T-helper 1 cell treated with Interleukin-12 subunit alpha and Interleukin-12 subunit beta and Interleukin-4 antibody, amounts not matched to agents 30 ng/mL and 1 ng/mL, for 36 hours (primary cell): ENCODE results near the gene MAPKAP1. TPM values are rescaled to one million over a fixed set of nuclear protein-coding genes. Genes with fewer than 3 reads are reported as not detected.
"Not testable (repeated sequence)": the region's sequence is repeated elsewhere in the genome, so short reads cannot be mapped to it uniquely, and the experiment has no call there.

Experiments
- intact Hi-C: fragments of 100-400 bp; cut with micrococcal nuclease; formaldehyde crosslinking; loops from one replicate; pipeline ENCODE4 v1.15.1; 2024
- total RNA-seq: library from RNA; stranded (reverse); gene quantifications from 2 replicates; pipeline ENCODE4 v1.2.3, GENCODE V29; 2022

Gene MAPKAP1
- total RNA-seq, 1 donor from 2014 or later: 70.4 TPM

DNA sequence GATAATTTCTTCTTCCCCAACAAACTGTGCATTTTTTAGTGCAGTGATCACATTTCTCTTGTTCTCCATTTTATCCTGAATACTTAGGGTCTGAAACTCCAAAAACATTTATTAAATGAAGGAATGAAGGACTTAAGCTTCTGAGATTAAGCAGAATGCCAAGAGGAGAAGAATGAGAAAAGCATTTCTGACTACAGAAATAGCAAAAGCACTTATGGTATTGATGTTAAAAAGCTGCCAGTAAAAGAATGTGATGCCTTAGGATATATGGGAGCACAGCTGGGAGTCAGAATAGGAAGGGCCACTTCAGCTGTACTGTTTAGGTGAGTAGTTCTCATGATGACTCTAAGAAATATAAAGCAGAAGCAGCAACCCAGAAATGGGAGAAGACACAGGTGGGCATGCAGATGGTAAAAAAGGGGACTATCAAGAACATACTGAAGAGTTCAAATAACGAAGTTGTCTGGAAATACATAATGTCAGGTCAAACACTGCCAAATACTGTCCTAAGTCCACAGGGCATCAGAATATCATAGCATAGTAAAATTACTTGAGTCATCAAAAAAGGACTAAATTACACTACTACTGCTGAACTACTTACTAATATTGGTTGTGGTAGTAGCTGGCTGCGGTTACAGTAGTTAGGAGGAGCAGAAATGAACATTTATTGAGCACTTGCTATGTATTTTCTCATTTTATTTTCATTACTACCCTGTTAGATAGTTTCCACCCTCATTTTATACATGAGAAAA, 132.7 kb downstream of the MAPKAP1 start:
- intact Hi-C loops: no loop called here

DNA sequence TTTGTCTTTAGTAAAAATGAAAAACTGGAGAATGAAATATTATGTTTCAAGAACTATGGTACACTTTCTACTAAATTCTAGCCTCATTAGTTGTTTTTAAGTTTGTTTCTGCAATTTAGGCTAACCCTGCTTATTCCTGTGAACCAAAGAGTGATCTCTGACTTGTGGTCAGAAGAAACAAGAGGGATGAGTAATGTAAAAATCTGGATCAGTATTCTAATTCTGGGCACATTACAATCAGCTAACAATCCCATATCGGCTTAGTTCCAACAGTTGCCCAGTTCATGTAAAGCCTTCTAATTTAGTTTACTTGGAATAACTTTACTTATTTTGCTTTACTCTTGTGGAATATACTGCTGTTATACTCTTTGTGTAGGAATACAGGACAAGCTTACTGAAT, 134.5 kb downstream of the MAPKAP1 start:
- intact Hi-C loops: not testable (repeated sequence)

DNA sequence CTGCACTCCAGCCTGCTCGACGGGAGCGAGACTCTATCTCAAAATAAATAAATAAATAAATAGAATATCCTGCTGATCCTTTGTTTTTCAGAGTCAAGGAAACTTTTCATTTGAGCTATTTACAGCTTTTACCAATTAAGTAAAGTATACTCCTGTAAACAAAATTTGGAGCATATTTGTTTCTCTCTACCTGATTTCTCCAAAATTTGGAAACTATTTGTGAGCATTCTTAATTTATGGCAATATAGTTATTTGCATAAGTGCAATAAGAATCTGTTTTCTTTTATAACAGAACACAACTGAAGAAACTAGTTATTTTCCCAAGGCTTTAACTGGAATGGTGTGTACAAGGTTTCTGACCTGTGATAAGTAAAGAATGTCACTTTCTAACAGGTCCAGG, 135.2 kb downstream of the MAPKAP1 start:
- intact Hi-C loops: not testable (repeated sequence)

DNA sequence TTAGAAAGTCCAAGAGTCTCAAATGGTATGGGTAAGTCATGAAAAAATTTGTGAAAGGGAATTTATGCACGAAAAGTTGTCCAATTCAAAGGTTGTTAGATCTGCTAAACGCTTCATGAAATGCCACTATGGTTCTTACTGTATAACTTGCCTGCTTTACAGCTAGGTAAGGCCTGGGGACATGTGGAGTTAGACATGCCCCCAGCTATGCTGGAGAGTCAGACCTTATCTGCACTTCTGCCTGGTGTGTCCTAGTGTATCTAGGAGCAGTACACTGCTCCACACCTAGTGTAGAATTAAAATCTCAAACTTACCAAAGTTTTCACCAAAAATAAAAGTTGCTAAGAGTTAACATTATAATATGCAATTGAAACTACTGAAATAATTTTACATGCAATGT, 136.8 kb downstream of the MAPKAP1 start:
- intact Hi-C loops: no loop called here

DNA sequence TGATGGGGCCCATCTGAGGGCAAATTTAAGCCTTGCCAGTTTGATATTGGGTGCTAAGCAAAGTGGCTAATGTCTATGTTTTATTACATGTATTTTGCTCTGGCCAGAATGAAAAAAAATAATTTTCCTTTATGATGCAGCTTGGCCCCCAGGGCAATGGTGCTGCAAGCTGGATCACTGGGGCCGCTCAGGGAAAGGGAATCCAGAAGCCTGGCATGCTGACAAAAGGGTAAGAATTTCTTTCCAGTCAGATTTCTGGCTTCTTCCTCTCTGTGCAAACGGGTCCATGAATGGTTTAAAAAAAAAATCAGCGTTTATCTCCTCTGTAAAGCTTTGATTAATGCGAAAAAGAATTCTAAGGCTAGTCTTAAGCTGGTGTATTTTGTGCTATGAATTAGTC, 138.4 kb downstream of the MAPKAP1 start:
- intact Hi-C loops: no loop called here

DNA sequence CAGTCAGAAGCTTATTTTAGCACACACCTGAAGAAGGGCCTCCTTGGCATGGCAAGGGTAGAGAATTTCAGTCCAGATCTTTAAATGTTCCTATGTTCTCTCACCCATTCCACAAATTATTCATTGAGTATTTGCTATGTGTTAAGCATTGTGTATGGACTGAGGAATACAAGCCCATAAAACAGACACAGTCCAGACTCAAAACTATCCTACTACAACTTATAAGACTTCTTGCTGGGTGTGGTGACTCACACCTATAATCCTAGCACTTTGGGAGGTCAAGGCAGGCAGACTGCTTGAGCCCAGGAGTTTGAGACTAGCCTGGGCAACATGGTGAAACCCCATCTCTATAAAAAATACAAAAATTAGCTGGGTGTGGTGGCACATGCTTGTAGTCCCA, 141.0 kb downstream of the MAPKAP1 start:
- intact Hi-C loops: not testable (repeated sequence)

DNA sequence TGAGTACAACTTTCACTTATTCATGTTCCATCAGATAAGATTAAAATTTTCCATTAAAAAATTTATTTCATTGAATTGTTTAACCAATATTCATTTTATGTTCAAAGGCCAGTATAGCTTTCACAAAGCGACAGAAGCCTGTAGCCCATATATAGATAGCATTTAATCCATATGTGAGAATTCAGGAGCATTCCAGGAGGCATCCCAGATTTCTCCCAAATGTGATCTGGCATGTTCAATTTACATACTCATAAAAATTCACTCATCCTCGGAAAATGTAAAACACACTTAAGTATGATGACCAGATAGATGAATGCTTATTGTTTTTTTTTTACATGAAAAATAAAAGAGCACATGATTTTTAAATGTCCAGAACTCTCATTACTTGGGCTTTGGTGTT, 141.9 kb downstream of the MAPKAP1 start:
- intact Hi-C loops: no loop called here

DNA sequence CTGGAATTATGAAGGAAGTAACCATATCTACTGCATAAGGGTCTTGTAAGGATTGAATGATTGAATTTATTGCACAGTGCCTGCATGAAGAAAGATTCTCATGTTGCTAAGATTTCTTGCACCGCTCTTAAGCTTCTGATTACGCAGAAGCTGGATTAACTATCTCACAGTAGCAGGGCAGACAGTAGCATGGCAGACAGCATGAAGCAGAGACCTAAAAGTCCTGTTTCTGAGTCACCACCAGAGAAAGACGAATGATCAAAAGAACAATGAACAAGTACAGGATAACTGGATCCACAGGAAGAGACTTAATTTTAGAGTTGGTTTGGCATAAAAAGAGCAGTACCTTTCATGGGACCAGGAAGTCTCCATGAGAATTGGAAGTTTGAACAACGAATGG, 142.4 kb downstream of the MAPKAP1 start:
- intact Hi-C loops: loop anchor here (5.0 kb wide), 1 partner anchor 143 kb away; the partner anchor contains the start of gene MAPKAP1

DNA sequence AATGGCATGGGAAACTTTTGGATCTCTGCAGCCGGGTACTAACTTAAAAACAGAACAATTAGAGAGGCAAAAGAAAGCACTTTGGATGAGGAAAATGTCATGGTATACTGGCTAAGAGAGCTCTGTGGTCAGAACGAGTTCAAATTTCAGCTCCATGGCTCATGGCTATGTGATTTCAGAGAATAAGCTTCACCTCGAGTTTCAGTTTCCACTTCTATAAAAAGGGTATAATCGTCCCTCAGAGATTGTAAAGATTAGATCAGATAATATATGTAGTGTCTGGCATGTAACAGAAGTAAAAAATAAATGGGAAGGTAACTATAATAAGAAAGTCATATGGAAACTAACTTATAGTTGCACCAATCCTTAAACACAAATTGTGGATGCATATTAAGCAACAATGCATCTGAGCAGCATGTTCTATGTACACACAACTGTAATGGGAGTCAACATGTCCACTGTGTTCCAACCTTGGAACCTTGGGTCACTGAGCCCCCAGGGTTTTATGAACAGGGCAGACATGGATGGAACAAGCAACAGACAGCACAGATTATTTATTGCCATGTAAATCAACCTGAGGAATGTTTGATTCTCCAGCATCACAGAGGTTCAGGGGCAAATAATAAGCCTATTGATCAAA, 145.4 kb downstream of the MAPKAP1 start:
- intact Hi-C loops: loop anchor here (5.0 kb wide), 1 partner anchor 146 kb away; the partner anchor contains the start of gene MAPKAP1

DNA sequence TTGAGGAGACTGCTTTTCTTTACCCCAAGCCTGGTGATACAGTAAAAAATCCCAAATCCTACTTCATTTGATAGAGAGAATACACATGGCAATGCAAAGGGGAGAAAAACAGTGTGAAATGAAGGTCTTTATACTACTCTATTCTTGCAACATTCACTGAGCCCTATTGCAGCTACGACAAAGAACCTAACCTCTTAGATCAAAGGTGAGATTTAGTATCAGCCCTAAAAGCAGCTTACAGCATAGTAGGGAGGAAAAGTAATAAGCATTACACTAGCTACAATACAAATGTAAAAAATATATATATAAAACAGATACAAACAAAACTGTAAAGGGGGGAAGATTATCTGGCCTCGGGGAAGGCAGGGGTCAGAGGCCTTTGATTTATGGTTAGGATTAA, 147.1 kb downstream of the MAPKAP1 start:
- intact Hi-C loops: loop anchor here (1.0 to 10.0 kb wide), 4 partner anchors 147 to 835 kb away; partner anchors contain the start of gene MAPKAP1

DNA sequence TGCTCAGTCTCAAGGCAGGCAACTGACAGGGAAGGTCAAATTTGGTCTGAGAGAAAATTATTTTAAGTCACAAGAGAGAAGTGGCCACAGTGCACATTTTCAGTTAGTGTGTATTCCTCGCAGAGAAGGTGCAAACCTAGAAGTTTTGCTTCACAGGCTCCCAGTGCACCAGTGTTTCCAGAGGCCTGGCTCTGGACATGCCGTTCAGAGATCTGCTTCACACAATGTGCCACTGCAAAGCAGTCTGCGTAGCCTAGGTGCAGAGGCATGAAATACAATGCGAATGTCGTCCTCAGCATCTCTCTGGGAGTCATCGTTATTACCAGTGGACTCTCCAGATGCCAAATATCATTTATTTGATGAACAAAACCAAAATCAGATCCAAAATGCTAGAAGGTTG, 147.8 kb downstream of the MAPKAP1 start:
- intact Hi-C loops: loop anchor here (1.0 to 10.0 kb wide), 3 partner anchors 151 to 836 kb away; no protein-coding TSS in a partner anchor

DNA sequence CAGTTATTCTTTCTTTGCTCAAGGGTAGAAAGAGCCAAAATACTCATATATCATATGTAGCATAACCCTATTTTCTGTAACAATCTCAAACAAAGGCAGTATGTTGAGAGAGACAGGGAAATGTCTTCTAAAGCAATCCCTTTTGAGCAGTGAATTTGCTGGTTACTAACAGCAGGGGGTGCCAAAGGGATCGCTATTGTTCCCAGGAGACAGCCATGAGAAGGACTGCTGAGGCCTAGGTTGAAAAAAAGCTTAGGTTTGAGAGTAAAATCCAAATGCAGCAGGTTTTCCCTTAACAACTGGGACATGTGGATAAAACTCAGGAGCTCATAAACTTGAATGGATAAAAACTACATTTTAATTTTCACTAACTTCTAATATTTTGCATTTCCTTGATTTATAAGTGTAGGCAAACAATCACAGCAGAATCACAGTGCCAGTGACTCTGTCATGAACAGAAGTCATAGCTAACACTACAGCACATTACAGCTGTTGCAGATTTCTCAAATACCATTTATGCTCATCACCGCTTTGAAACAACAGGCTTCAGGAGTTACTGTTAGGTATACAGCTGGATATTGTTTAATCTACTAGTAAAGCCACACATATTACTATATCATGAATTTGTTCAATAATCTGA, 148.4 kb downstream of the MAPKAP1 start:
- intact Hi-C loops: loop anchor here (1.0 to 10.0 kb wide), 8 partner anchors 37 to 933 kb away; no protein-coding TSS in a partner anchor

DNA sequence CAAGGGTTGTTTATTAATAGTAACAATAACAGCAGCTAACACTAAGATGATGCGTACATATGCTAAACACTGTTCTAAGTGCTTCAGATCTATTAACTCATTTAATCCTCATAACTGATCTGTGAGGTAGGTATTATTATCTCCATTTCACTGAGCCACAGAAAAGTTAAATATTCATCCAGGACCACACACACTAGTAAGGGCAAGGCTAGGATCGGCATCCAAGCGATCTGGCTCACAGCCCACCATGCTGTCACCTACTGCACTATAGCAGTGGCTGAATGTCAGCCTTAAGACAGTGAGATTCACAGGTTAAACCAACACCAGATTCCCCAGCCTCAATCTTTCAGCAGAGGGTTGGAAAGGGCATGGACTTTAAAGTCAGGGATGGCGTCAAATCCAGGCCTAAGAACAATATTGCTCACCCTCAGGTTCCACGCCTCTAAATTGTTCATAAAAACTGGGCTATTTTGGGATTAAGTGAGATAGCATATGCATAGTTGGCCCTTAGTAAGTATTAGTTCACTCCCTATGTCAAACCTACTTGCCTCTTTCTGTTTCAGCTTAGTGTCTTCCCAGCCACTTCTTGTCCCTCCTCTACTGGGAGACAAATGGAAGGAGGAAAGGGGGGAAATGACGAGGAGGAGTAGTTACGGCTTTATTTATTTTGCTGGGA, 150.8 kb downstream of the MAPKAP1 start:
- intact Hi-C loops: loop anchor here (10.0 kb wide), 2 partner anchors 589 to 839 kb away; no protein-coding TSS in a partner anchor

DNA sequence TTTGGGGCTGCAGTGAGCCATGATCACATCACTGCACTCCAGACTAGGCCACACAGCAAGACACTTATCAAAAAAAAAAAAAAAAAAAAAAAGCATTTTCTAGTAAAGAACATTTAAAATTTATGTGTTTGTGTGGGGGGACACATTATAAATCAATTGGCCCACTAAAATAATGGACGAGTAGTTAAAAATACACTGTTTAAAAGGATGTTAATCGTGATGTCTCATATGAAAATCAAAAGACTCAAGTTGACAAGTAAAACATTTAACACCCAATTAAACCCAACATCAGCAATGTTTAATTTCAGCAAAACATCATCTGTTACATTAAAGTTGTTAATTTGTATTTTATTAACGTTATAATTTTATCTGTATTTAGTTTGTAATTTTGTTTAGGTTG, 152.3 kb downstream of the MAPKAP1 start:
- intact Hi-C loops: loop anchor here (10.0 kb wide), 2 partner anchors 590 to 840 kb away; no protein-coding TSS in a partner anchor

DNA sequence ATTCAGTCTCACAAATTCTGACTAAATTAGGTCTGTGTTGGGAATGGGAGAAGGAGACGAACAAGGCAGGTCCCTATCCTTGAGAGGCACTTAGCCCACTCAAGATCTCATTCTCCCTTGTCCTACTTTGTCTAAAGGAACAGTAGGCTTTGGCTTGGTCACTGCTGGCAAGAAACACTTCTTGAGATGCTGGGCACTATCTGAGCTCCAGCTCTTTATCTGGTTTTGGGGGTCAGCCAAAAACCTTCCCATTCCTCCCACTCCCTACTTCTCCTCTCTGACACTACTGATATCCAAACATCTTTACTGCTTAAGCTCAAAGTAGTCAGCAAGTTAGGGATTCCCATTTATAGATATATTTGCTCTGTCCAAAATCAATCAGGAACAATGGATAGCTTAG, 155.2 kb downstream of the MAPKAP1 start:
- intact Hi-C loops: loop anchor here (10.0 kb wide), 2 partner anchors 593 to 843 kb away; no protein-coding TSS in a partner anchor

DNA sequence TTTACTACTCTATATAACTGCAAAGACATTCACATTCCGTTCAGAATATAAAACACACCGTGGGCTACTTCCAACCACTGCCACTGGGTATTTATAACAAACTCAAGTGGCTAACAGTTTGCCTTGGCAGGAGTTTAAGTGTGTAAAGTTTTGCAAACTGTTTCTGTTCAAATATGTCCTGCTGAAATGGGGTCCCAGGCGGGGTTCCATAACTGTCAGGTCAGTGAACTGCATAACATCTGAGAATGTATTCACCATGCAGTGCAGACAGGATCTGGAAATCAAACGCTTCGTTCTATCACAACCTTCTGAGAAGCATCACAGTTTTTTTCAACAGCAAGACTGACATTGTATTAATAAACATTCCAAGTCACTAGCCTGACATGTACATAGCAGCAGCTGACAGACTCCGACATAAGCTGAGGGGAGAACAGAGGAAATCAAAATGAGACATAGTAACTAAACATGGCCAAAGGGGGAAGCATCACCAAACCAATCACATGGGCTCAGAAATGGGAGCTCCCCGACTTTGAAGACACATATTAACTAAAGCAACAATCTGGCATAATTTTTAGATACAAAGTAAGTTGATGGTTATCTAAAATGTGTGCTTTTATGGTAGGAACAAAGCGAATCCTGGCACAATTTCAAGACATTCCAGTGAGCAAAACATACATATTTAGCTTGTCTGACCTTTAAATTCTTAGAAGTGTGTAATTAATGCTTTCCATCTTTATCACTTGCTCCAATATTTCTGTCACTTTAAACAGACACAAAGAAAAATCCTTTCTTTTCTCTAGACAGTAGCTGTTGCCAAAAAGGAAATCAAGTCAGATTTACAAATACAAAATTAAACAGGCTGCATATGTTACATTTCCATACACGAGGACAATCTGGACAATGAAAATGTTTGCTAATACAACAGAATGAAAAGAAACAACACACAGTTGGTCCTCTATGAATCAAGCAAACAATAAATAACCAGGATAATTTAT, 156.8 kb downstream of the MAPKAP1 start:
- intact Hi-C loops: loop anchor here (10.0 kb wide), 2 partner anchors 595 to 845 kb away; no protein-coding TSS in a partner anchor

DNA sequence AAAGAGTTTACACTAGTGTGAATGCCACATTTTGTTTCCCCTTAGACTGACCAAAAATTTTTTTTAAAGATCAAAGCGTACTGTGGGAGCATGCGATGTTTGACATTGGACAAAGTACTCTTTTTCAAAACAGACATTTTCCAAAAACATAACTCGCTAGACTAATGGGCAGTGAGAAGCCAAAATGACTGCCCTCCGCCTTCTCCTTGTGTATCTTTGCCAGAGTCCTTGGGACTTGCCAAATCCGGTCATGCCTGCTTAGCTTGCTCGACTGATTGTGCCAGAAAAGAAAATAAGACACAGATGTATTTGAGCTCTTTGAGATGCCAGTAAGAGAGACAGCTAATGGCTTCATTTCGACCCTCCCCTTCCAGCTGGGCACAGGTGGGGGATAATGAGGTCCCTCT, 157.5 kb downstream of the MAPKAP1 start:
- intact Hi-C loops: no loop called here

DNA sequence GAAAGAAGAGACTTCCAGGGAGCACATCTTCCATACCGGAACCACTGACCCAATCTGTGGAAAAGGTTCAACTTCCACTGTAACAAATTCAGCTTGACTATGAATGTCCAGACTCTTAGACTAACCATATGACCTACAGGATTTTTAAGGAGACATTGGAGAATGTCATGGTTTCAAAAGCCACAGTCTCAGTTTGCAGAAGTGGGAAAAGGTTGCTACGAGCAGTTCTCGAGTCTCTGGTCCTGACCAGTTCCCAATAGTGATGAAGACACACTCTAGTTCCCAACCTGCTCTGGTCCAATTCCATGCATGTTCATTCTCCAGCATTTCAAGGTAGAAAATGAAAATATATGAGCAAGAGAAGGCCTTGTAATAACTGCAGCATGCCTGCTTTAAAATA, 158.0 kb downstream of the MAPKAP1 start:
- intact Hi-C loops: no loop called here

DNA sequence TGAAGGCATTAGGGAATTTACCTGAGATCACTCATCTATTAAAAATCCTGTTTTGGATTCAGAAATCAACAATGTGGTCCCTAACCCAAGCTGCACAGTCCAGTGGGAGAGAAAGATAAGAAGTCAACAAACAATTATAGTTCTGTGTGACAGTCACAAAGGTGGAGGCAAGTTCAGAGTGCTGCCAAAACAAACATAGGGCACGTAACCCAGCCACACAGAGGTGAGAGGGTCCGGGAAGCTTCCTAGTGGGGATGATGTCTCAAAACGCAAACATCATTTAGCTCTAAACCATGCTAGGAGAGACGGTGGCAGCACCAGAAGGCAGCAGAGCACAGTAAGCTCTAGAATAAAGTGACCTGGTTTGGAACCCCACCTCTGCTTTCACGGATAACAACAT, 158.9 kb downstream of the MAPKAP1 start:
- intact Hi-C loops: no loop called here

DNA sequence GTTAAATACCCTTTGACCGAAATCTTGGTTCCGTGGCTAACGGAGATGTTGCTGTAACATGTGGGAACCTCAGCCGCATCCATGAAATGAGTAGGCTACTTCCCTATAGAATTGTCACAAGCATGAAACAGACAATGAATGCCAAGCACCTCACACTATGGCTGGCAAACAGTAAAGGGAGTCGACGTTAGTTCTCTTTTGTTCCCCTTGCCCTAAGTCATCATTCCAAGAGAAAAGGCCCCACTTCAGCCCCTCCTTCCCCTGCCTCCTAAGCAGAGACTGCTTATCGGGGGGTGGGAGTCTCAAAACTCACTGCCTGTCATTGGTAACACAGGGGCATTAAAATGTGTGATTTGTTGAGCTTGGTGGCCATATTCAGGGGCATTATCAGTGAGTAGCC, 159.6 kb downstream of the MAPKAP1 start:
- intact Hi-C loops: no loop called here
